Astrocyte of the cerebellum (primary cell): ENCODE results near the gene MAGI1.

Experiments used
- DNase-seq: peaks from one replicate; pipeline ENCODE4 v3.0.0-alpha.2; 2011; ENCODE audit warnings: low read depth
- H3K4me3 ChIP-seq: 2 replicates; pipeline ENCODE4 v1.5.1; 2011; ENCODE audit warnings: mild to moderate bottlenecking, low read depth, low read length, moderate library complexity
- in situ Hi-C: cut with HindIII; loops from 2 replicates; pipeline ENCODE4 v1.10.0; 2017; ENCODE audit warnings: low sequenced_read_pairs
- TF ChIP-seq, protein P1 (sequence below): IDR thresholded peaks from 2 replicates; pipeline ENCODE4 v1.5.1; 2012; ENCODE audit warnings: low read length, low read depth, moderate library complexity, mild to moderate bottlenecking; ENCODE audit errors: missing control alignments

MAGI1 gene

DNA sequence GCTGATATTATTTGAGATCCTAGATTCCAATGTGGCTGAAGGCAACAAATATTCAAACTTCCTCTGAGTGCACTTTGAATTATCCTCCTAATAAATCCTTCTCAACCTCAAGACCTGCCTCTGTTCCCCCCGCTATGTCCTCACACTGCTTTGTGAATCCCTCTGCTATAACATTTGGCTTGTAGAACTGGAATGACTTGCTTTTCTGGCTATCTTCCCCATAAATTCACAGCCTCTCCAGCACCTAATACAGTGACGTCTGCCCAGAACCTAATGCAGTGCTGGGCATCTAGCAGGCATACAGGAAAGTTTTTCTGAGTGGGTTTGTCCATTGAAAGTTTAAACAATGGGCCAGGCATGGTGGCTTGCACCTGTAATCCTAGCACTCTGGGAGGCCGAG lies 707.0 kb downstream of the MAGI1 start:
- no peak for DNase-seq
- in situ Hi-C loops: no loop called here
- H3K4me3 ChIP-seq: no peak overlapping the region
- TF ChIP-seq, protein P1, sequence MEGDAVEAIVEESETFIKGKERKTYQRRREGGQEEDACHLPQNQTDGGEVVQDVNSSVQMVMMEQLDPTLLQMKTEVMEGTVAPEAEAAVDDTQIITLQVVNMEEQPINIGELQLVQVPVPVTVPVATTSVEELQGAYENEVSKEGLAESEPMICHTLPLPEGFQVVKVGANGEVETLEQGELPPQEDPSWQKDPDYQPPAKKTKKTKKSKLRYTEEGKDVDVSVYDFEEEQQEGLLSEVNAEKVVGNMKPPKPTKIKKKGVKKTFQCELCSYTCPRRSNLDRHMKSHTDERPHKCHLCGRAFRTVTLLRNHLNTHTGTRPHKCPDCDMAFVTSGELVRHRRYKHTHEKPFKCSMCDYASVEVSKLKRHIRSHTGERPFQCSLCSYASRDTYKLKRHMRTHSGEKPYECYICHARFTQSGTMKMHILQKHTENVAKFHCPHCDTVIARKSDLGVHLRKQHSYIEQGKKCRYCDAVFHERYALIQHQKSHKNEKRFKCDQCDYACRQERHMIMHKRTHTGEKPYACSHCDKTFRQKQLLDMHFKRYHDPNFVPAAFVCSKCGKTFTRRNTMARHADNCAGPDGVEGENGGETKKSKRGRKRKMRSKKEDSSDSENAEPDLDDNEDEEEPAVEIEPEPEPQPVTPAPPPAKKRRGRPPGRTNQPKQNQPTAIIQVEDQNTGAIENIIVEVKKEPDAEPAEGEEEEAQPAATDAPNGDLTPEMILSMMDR: no peak

- TF ChIP-seq, protein P1: no peak
- H3K4me3 ChIP-seq: no peak overlapping the region
- in situ Hi-C loops: no loop called here
- peak; percentile 1 for DNase-seq
Measured at GRCh38 chr3:65330072-65330471, 708.6 kb downstream of the MAGI1 start.

- TF ChIP-seq, protein P1: no peak
- H3K4me3 ChIP-seq: no peak overlapping the region
- no peak for DNase-seq
- in situ Hi-C loops: no loop called here
Measured at GRCh38 chr3:65328148-65328547, 710.6 kb downstream of the MAGI1 start.

GRCh38 chr3:65326574-65326973 lies 712.1 kb downstream of the MAGI1 start:
- TF ChIP-seq, protein P1: no peak
- in situ Hi-C loops: no loop called here
- DNase-seq: no peak

GRCh38 chr3:65322910-65323309 lies 715.8 kb downstream of the MAGI1 start:
- no peak overlapping the region for H3K4me3 ChIP-seq
- TF ChIP-seq, protein P1: no peak
- no peak for DNase-seq
- in situ Hi-C loops: loop anchor here (5.0 kb wide), 1 partner anchor 46 kb away; no protein-coding TSS in a partner anchor

More at GRCh38 chr3:65326574-65326973, 712.1 kb downstream of the MAGI1 start:
- no peak overlapping the region for H3K4me3 ChIP-seq

GRCh38 chr3:65318231-65318630 lies 720.5 kb downstream of the MAGI1 start:
- no peak for DNase-seq
- H3K4me3 ChIP-seq: no peak overlapping the region
- TF ChIP-seq, protein P1: no peak
- in situ Hi-C loops: no loop called here

DNA sequence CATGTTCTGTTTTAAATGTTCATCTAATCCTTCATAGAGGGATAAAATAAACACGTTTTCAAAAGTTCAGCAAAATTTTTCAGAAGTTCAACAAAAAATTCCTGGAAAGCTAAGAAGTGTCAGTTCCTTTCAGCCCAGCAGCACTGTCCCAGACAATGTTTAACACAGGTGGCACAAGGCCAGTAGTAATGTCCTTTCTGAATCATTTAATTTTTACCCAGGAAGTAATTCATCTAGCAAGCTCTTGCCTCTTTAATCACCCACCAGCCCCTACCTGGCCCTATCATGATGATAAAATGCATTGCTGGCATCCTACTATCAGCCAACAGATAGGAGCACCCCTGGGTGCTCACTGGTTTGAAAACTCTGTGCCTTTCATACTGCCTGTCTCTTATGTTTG lies 723.8 kb downstream of the MAGI1 start:
- no peak for DNase-seq
- TF ChIP-seq, protein P1: no peak
- no peak overlapping the region for H3K4me3 ChIP-seq
- in situ Hi-C loops: no loop called here
